GM12874 (cell line): ENCODE results near the gene AMBRA1.

Source experiments
- CTCF ChIP-seq: IDR thresholded peaks from 2 replicates; pipeline ENCODE4 v1.5.1; 2011; ENCODE audit warnings: low read depth, mild to moderate bottlenecking, control low read depth, low read length, moderate library complexity; ENCODE audit not compliant: insufficient read depth

AMBRA1 gene

GRCh38 chr11:46361283-46362155, 232.3 kb downstream of the AMBRA1 start:
- TF ChIP-seq CTCF: no peak

- TF ChIP-seq CTCF: no peak
Measured at GRCh38 chr11:46360878-46361277, 232.9 kb downstream of the AMBRA1 start.

- no peak for TF ChIP-seq CTCF
Measured at GRCh38 chr11:46359953-46360352, 233.9 kb downstream of the AMBRA1 start.

- no peak for TF ChIP-seq CTCF
Measured at GRCh38 chr11:46357483-46357936, 236.3 kb downstream of the AMBRA1 start.

- TF ChIP-seq CTCF: no peak
Measured at GRCh38 chr11:46356924-46357482, 236.8 kb downstream of the AMBRA1 start.

GRCh38 chr11:46353698-46354097, 240.1 kb downstream of the AMBRA1 start:
- no peak for TF ChIP-seq CTCF

GRCh38 chr11:46352063-46352841, 241.6 kb downstream of the AMBRA1 start:
- peak; percentile 95 for TF ChIP-seq CTCF
